HepG2 (cell line): Measurements from ENCODE around the gene ANXA7. TPM values are rescaled to one million over a fixed set of nuclear protein-coding genes. Genes with fewer than 3 reads are reported as not detected.

Source experiments
- CEBPB ChIP-seq: IDR thresholded peaks from 2 replicates; pipeline ENCODE4 v1.6.1; 2011; ENCODE audit warnings: low read depth, low read length, improper control_type of control experiment, borderline replicate concordance
- EP300 ChIP-seq, 3 experiments: sonication (generic) in 1 of 3; formaldehyde crosslinking in 1 of 3; IDR thresholded peaks; 2 replicates each; pipeline versions ENCODE4 v1.5.1 to v1.6.1; 2011 to 2020; ENCODE audit warnings: low read depth in 2 of 3, low read length in 2 of 3, borderline replicate concordance in 1 of 3, improper control_type of control experiment in 1 of 3, mild to moderate bottlenecking in 1 of 3, missing genetic modification reagents in 1 of 3, moderate library complexity in 1 of 3
- FLYWCH1 ChIP-seq: sonication (generic); formaldehyde crosslinking; IDR thresholded peaks from 2 replicates; pipeline ENCODE4 v1.8.1; 2023; ENCODE audit warnings: mild to moderate bottlenecking, missing genetic modification reagents
- MTA1 ChIP-seq: sonication (generic); formaldehyde crosslinking; IDR thresholded peaks from 2 replicates; pipeline ENCODE4 v1.4.0; 2020; ENCODE audit warnings: missing genetic modification reagents, mild to moderate bottlenecking, borderline replicate concordance
- PAX8 ChIP-seq: sonication (generic); formaldehyde crosslinking; IDR thresholded peaks from 2 replicates; pipeline ENCODE4 v1.8.0; 2022; ENCODE audit warnings: mild to moderate bottlenecking, missing genetic modification reagents, borderline replicate concordance
- RAD21 ChIP-seq: fragments of 450-650 bp; formaldehyde crosslinking; IDR thresholded peaks from 2 replicates; pipeline ENCODE4 v1.5.0; 2020; ENCODE audit warnings: mild to moderate bottlenecking
- ZBED4 ChIP-seq: sonication (generic); formaldehyde crosslinking; IDR thresholded peaks from 2 replicates; pipeline ENCODE4 v1.4.0; 2020; ENCODE audit warnings: missing genetic modification reagents, borderline replicate concordance
- ZNF496 ChIP-seq: sonication (generic); formaldehyde crosslinking; IDR thresholded peaks from 2 replicates; pipeline ENCODE4 v1.8.1; 2023; ENCODE audit warnings: mild to moderate bottlenecking, moderate library complexity, missing genetic modification reagents; ENCODE audit not compliant: insufficient replicate concordance
- ZNF780A ChIP-seq: sonication (generic); formaldehyde crosslinking; IDR thresholded peaks from 2 replicates; pipeline ENCODE4 v1.8.0; 2022; ENCODE audit warnings: mild to moderate bottlenecking, missing genetic modification reagents, moderate library complexity
- polyA plus RNA-seq, 8 experiments: library from polyadenylated mRNA; depleted of rRNA in 3 of 8; stranded (reverse) in 7 of 8; unstranded in 1 of 8; fragments of >200 nt; fragmentation: Illumina TruSeq in 4 of 8; extraction: Trizol in 4 of 8; gene quantifications; 2 replicates each; pipeline versions ENCODE4 v1.2.1 to v1.2.3, GENCODE V29; 2011 to 2016; ENCODE audit warnings: low read depth in 4 of 8, missing spikeins in 1 of 8, mixed read lengths in 1 of 8; ENCODE audit not compliant: insufficient read depth in 1 of 8
- total RNA-seq, 5 experiments: library from RNA; depleted of rRNA; stranded (reverse); fragments of >200 nt; fragmentation: Illumina TruSeq; extraction: Trizol; gene quantifications; 2 replicates each; pipeline ENCODE4 v1.2.3, GENCODE V29; 2016; ENCODE audit warnings: low read depth in 1 of 5
- TF ChIP-seq, protein P1 (sequence below): sonication (generic); formaldehyde crosslinking; IDR thresholded peaks from 2 replicates; pipeline ENCODE4 v1.4.0; 2020; ENCODE audit warnings: missing genetic modification reagents, borderline replicate concordance
- TF ChIP-seq, protein P2 (sequence below), 2 experiments: fragments of 450-650 bp in 1 of 2; sonication (generic) in 1 of 2; formaldehyde crosslinking in 1 of 2; IDR thresholded peaks; 2 replicates each; pipeline versions ENCODE4 v1.6.1 to v1.8.0; 2016 to 2022; ENCODE audit warnings: antibody characterized with exemption in 1 of 2, mild to moderate bottlenecking in 1 of 2, missing genetic modification reagents in 1 of 2

ANXA7 gene
- total and polyA plus RNA-seq, 2 of the 13 experiments (the other 11 are each of a cell fraction or from before 2014, with no cell fraction given): 54.8 to 89.0 TPM

GRCh38 chr10:73413108-73413527 is 740 bp downstream of the ANXA7 start (continued):
- no peak for TF ChIP-seq RAD21 (CRISPR knock-in tag)
- TF ChIP-seq FLYWCH1 (CRISPR knock-in tag): no peak
- TF ChIP-seq, protein P1, sequence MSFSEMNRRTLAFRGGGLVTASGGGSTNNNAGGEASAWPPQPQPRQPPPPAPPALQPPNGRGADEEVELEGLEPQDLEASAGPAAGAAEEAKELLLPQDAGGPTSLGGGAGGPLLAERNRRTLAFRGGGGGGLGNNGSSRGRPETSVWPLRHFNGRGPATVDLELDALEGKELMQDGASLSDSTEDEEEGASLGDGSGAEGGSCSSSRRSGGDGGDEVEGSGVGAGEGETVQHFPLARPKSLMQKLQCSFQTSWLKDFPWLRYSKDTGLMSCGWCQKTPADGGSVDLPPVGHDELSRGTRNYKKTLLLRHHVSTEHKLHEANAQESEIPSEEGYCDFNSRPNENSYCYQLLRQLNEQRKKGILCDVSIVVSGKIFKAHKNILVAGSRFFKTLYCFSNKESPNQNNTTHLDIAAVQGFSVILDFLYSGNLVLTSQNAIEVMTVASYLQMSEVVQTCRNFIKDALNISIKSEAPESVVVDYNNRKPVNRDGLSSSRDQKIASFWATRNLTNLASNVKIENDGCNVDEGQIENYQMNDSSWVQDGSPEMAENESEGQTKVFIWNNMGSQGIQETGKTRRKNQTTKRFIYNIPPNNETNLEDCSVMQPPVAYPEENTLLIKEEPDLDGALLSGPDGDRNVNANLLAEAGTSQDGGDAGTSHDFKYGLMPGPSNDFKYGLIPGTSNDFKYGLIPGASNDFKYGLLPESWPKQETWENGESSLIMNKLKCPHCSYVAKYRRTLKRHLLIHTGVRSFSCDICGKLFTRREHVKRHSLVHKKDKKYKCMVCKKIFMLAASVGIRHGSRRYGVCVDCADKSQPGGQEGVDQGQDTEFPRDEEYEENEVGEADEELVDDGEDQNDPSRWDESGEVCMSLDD (CRISPR knock-in tag): no peak
- TF ChIP-seq, protein P2, sequence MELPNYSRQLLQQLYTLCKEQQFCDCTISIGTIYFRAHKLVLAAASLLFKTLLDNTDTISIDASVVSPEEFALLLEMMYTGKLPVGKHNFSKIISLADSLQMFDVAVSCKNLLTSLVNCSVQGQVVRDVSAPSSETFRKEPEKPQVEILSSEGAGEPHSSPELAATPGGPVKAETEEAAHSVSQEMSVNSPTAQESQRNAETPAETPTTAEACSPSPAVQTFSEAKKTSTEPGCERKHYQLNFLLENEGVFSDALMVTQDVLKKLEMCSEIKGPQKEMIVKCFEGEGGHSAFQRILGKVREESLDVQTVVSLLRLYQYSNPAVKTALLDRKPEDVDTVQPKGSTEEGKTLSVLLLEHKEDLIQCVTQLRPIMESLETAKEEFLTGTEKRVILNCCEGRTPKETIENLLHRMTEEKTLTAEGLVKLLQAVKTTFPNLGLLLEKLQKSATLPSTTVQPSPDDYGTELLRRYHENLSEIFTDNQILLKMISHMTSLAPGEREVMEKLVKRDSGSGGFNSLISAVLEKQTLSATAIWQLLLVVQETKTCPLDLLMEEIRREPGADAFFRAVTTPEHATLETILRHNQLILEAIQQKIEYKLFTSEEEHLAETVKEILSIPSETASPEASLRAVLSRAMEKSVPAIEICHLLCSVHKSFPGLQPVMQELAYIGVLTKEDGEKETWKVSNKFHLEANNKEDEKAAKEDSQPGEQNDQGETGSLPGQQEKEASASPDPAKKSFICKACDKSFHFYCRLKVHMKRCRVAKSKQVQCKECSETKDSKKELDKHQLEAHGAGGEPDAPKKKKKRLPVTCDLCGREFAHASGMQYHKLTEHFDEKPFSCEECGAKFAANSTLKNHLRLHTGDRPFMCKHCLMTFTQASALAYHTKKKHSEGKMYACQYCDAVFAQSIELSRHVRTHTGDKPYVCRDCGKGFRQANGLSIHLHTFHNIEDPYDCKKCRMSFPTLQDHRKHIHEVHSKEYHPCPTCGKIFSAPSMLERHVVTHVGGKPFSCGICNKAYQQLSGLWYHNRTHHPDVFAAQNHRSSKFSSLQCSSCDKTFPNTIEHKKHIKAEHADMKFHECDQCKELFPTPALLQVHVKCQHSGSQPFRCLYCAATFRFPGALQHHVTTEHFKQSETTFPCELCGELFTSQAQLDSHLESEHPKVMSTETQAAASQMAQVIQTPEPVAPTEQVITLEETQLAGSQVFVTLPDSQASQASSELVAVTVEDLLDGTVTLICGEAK (IDR thresholded peaks at IDR 0.05): no peak
- TF ChIP-seq, protein P2 (CRISPR knock-in tag; IDR thresholded peaks at IDR 0.05): no peak; the same call in 1 of the 2 replicates
- peak; percentile 49 for TF ChIP-seq CEBPB
- TF ChIP-seq MTA1 (CRISPR knock-in tag): no peak
- TF ChIP-seq ZNF496 (CRISPR knock-in tag): no peak
- TF ChIP-seq EP300 (IDR thresholded peaks at IDR 0.05; ENCODE audit: low read depth in 2 of 2, low read length in 2 of 2): peak in 1 of 2 experiments; percentile 5; a peak in 2 of 4 replicates
- TF ChIP-seq EP300 (CRISPR knock-in tag; IDR thresholded peaks at IDR 0.05; ENCODE audit: borderline replicate concordance): no peak
- no peak for TF ChIP-seq ZBED4 (CRISPR knock-in tag)
- no peak for TF ChIP-seq PAX8
- TF ChIP-seq ZNF780A: 0 out of 2 replicates have a peak, but pooled peaks have one; percentile 54
